HG02870 (cell line): ENCODE data around the gene LGI4.

Experiments
- ATAC-seq: cut with Tn5 transposase; IDR thresholded peaks from one replicate; pipeline ENCODE4 v1.9.1; 2021; ENCODE audit warnings: mild to moderate bottlenecking, moderate library complexity; ENCODE audit not compliant: unreplicated experiment

The LGI4 gene

DNA sequence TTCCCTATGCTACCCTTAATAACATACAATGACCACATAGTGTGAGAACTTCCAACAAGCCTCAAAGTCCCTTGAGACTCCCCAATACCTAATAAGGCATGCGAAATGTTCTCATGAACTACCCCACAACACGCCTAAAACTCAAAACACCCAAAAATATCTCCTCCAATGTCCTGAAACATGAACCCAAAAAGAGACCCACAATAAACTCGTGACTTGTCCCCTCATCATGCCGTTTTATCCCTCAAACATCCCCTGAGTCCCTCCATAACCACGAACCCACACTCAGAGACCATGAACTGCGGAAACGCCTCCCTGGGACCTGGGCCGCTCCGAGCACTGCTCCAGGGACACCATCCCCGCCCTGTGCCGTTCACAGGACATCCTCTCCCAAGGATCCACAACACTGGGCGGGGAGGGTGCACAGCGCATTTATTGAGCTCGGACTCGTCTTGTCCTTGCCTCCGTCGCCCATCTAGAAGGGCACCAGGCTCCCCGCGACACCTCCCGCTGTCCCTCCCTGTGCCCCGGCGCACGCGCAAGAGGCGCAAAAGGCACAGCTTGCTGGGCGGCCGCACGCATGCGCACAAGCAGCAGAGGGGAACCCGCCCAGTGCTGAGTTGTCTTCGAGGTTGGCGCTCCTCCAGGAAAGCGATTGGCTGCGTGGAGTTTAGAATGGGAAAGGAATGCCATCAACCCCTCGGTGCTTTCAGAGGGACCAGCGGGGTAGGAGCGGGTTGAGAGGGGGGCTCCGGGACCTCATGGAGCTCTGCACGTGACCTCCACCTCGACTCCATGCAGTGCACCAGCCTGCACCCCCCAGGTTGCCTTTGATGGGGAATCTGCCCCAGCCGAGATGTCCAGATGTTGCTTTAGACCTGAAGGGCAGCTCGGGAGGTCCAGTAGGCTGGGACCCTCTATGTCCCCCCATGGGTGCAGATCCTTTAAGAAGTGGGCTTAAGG, 10.5 kb downstream of the LGI4 start:
- ATAC-seq = peak; percentile 83

DNA sequence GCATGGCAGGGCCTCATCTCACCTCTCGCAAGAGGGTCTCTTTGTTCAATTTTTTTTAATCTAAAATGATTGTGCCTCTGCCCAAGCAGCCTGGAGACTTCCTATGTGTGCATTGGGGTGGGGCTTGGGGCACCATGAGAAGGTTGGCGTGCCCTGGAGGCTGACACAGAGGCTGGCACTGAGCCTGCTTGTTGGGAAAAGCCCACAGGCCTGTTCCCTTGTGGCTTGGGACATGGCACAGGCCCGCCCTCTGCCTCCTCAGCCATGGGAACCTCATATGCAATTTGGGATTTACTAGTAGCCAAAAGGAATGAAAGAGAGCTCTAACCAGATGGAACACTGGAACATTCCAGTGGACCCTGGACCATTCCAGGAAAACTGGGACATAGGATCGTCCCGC, 11.3 kb downstream of the LGI4 start:
- ATAC-seq = no peak

DNA sequence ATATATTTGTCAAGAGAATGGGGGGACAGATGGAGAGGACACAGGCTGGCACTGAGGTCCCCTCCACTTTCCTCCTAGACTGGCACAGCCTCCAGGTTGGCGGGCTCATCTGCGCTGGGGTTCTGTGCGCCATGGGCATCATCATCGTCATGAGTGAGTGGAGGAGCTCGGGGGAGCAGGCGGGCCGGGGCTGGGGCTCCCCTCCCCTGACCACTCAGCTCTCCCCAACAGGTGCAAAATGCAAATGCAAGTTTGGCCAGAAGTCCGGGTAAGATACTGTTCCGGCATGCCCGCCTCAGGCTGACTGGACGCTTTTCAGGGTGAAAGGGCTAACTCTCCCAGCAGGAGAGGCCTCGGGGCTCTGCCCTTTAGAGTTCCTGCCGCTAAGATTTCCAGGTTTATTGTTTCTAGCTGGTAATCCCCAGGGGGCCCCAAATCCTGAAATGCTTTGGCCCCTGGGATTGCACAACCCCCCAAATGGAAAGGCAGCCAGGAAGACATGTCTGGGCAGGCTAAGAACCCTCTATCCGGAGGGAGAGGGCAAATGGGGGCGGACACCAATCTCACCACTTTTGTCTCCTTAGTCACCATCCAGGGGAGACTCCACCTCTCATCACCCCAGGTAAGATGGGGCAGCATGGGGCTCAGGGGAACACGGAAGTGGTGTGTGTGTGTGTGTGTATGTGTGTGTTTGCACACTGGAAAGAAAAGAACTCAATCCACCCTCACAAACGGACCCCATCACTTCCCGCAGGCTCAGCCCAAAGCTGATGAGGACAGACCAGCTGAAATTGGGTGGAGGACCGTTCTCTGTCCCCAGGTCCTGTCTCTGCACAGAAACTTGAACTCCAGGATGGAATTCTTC, 11.9 kb downstream of the LGI4 start:
- ATAC-seq = no peak

DNA sequence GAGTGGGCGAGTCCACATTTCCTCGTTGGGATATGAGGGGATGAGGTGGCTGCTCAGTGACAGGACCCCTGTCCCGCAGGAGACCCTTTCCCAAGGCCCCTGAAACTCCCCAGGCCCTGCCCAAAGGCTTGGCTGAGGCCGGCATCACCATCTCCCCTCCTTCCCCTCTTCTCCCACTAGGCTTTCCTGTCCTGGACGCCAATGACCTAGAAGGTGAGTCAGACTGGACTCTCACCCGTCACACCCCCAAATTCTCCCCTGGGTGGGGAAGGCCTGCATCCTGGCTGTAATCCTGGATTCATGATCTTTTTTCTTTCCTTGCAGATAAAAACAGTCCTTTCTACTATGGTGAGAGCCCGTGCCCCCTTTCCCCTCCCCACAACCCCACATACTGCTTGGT, 14.0 kb downstream of the LGI4 start:
- no peak for ATAC-seq

DNA sequence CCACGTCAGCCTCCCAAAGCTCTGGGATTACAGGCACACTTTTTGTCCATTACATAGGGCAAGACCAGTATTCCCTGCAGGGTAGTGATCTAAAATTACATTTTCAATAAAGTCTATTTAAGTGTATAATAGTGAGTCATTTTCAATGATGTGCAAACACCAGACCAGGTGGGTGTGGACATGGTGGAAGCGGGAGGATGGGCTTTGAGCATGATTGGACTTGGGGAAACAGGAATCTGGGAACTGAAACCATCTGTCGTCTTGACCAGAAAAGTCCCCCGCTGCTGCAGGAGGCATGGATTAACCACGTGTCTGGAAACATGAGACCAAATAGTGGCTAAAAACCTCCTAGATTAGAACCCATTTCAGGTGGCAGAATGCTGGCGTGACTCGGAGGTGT, 14.4 kb downstream of the LGI4 start:
- no peak for ATAC-seq

DNA sequence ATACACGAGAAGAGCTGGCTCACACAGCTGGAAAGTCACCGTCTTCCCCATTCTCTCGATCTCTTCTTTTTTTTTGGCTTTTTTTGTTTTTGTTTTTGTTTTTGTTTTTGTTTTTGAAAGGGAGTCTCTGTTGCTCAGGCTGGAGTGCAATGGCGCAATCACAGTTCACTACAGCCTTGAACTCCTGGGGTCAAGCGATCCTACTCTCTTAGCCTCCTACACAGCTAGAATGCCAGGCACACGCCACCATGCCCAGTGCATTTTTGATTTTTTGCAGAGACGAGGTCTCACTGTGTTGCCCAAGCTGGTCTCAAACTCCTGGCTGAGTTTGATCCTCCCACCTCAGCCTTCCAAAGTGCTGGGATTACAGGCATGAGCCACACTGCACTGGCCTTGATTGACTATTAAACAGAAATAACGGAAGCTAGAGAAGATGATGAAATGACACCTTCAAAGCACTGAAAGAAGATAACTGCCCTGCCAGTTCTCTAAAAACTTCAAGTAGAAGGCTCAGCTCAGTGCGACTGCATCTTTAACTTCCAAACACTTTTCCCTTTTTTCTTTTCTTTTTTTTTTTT, 15.2 kb downstream of the LGI4 start:
- no peak for ATAC-seq

DNA sequence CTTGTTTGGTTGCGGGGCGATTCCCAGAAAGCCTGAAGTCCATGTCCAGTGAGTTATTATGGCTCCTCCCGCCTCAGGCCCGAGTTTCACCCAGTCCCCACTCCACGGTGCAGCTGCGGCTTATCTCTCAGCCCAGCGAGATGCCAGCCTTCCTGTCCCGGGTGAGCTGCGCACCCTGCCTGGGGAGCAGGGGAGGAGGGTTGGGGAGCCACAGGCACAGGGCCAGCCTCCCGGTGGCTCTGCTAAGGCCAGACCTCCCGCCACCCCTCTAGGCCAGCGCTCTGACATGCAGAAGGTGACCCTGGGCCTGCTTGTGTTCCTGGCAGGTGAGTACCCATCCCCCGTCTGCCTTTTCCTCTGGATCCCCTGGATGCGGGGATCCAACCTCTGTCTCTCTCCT, 15.8 kb downstream of the LGI4 start:
- ATAC-seq = no peak

DNA sequence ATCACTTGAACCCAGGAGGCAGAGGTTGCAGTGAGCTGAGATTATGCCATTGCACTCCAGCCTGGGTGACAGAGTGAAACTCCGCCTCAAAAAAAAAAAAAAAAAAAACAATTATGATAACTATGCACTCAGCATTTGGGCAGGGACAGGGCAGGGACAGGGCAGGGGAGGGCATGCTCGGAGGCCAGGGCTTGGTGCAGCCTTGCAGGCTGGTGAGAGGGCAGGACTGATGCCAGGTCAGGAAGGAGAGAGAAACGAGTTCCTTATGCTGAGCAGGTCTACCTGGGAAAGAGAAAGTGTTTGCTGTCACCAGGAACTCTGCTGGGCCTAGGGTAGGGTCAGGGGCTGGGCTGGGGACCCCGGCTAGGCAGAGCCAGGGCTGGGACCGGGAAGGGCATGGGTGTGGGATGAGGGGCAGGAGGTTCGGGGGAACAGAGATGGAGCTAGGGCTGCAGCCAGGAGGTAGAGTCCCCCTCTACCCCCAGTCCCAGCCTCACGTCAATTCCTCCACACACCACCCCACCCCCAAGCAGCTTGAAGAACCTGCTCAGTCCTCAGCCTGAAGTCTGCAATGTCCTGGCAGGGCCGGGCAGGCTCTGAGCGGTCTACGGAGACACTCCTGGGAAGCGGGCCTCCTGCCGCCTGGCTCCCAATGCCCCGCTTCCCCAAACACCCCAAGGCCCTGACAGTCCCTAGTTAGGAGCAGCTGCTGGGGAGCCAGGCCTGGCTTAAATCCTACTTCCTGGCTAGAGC, 16.4 kb downstream of the LGI4 start:
- no peak for ATAC-seq

DNA sequence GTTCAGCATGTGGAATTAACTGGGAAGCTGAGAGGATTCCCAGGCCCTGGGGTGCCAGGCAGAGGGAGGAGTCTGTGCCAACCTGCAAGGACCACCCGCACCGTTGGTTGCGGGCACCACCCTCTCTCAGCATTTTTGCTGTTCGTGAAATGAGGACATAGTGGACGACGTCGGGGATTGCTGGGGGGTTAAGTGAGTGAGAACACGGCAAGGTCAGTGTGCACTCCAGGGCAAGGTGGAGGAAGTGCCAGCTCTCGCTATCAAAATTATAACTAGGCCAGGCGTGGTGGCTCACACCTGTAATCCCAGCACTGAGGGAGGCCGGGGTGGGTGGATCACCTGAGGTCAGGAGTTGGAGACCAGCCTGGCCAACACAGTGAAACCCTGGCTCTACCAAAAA, 17.1 kb downstream of the LGI4 start:
- no peak for ATAC-seq

DNA sequence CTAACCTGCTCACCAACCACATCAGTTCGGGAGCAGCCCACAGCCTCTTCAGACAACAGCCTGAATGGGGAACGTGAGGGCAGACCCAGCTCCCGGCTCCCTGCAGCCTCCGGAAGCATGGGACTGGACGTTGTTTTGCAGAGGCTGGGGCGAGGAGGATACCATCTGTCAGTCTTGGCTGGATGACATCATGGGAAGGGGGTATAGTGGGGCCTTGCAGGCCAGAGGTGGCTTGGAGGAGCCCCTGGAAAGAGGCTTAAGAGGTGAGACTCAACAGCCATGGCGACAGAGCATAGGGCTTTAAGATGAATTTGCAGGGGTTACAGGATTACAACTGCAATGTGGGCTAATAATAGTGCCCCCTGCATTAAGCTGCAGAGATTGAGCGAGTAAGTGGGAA, 17.7 kb downstream of the LGI4 start:
- no peak for ATAC-seq

DNA sequence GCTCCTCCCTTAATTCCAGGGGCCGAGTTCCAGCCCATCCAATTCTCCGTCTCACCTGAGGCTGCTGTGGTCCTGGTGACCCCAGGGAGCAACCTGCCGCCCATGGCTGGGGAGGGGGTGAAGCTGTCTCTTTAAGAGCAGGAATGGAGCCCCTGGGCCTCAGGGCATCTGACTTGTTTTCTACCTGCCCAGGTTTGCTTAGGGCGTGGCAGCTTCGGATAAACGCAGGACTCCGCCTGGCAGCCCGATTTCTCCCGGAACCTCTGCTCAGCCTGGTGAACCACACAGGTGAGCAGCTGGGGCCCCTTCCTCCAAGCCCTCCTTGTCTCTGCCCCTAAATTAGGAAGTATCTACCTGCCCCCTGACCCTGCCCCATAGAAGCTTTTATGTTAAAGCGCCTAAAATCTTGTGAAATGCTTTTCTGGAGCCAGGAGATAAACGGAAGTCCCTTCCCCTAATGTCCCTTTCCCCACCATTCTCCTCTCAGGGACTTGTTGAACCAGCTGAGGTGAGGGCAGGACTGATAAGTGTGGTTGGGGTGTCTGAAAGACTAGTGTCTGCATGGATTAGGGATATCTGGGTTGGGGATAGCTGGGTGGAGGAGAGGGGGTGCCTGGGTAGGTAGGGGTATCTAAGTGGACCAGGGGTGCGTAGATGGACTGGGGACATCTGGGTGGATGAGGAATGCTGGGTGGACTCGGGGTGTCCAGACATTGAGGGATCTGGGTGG, 18.6 kb downstream of the LGI4 start:
- ATAC-seq = no peak

DNA sequence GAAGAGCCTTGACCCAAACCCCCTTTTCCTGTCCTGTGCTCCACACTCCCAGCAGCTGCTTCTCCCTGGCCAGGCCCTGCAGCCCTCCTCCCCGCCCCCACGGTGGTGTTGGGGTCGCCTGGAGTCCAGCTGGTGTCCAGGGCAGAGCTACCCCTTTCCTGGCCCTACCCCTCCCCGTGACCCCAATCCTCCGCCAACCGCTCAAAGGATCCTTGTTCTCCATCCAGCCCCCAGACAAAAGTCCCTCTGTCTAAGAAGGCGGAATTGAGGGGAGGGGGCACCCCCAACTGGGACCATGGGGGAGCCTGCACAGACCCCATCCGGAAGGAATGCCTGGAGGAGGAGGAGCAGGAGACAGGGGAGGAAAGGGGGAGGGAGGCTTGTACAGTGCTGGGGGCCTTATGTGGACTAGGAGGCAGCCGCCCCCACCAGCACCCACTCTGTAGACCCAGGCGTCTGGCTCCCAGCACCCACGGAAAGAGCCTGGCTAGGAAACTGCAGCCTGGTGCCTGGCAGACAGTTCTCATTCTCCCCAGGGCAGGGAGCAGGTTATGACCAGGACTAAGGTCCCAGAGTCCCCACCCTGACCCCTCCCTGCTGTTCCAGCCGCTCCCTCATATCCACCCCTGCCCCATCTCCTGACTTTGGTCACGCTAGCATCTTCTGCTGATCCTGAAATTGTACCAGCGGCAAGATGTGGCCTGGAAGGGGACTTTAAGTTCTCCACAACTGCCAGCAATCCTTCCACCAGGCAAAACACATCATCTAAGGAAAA, 19.5 kb downstream of the LGI4 start, which contains the start of gene FXYD3:
FXYD3 (plus strand) TSS at position 647 of the 775 bp plus-strand sequence. CDS start 3,554 bp downstream, outside the sequence.
- ATAC-seq = no peak

DNA sequence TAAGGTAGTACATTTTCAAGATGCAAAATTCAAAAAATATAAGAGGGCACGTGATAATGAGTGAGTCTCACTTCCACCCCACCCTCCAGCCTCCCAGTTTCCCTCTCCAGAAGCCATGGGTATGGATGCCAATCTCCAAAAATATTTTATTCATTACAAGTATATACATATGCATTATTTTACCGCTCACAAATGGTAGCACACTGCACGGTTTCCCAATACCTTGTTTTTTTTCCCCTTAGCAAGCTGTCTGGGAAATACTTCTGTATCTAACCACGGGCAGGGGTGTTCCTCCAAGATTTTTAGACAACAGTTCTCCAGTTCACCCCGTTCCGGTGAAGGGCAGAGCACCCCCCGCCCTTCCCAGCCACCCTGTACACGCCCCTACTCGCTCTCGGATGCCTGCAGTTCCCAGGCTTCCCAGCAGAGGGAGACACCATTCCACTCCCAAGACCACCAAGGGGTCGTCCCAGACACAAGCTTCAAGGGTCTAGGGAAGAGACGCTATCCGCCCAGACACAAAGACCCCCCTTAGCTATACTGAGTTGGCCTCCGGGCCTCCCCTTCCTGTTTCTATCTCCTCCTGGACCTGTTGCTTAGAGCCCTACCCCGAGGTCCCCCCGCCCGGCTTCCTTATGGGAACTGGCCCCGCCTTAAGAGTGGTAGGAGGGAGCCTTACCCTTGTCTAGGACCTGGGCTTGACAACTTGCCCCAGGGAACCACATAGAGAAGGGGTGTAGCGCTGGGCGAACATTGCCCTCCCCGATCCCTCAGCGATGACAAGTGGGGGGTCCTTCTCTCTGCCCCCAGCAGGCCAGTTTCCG, 20.3 kb downstream of the LGI4 start:
- no peak for ATAC-seq

DNA sequence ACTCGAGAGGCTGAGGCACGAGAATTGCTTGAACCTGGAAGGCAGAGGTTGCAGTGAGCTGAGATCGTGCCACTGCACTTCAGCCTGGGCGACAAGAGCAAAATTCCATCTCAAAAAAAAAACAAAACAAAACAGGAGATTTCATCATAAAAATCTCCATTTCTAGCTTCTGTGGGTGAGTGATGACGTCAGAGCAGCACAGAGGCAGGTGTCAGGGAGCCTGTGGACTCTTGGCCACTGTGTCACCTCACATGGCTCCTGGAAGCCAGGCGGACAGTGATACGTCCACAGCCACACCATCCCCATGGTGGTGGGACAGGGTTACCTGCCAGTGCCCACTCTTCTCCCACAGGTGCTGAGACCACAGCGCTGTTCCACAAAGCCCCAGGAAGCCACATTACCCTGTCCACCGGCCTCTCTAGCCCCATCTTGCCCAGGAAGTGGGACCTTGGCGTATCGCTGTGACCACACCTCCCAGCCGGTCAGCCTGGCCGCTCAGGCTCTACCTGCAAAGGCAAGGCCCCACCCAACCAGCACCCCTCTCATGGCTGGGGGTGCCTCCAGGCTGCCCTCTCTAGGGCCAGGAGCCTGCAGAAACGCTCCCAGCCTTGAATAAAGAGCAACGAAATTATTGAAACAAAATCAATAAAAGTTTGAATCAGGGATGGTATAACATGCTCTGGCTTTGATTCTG, 21.7 kb downstream of the LGI4 start:
- no peak for ATAC-seq

DNA sequence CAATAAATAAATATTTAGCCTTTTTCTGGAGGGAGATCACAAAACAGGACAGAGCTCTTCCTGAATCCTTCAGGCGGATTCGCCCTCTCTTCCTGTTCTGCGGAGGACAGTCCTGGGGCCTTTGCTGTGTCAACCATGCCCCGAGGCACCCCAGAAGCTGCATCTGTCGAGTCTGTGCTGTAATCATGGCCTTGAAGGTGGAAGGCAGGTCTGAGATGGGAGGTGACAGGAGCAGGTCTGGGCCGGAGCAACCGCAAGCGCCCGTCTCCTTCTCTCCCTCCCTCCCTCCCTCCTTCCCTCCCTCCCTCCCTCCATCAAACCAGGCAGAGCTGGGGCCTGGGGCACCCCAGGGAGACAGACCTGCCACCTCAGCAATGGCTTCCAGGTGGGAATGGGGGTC, 23.9 kb downstream of the LGI4 start:
- ATAC-seq = no peak

DNA sequence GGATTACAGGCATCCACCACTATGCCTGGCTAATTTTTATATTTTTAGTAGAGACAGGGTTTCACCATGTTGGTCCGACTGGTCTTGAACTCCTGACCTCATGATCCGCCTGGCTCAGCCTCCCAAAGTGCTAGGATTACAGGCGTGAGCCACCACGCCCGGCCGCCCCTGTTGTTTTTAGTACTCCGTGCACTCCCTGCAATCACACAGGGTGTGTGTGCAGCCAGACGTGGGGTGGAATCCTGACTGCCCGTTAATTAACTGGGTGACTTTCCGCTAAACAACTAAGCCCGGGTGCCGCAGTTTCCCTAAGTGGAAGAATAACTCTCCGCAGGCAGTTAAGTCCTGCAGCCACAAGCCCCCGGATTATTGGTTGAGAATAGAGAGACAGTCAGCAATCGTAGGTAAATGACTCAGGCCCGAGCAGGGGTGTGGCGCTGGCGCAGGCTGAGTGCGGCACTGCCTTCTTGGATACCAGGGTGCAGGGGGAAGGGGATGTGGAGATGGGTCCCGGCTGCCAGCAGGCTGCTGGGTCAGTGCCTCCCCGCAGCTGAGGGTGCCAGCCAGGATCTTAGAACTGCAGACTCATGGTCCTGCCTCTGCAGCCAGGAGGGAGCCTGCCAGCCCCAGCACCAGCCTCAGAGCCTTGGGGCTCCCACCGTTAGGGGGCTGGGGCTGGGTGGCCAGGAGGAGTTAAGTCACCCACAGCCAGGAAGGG, 25.3 kb downstream of the LGI4 start:
- ATAC-seq = no peak

DNA sequence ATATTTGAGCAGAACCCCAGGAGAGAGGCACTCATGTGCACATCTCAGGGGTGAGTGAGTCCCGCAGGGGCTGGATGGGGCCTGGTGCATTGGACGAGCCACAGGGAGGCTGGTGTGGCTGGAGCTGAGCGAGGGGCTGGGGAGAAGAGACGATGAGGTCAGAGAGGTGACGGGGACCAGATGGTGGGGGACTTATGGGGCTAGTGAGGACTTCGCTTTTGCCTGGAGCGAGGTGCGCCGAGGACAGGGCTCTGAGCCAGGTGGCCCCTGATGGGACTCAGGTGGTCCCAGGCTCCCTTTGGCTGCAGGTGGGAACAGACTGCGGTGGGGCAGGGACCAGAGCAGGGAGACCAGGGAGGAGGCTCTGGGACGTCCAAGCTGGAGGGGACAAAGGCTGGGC, 26.1 kb downstream of the LGI4 start:
- no peak for ATAC-seq
